CD8-positive, alpha-beta T cell (primary cell): ENCODE measurements around the gene F13B. TPM values are rescaled to one million over a fixed set of nuclear protein-coding genes. Genes with fewer than 3 reads are reported as not detected.

Source experiments
- total RNA-seq, 46 experiments: library from RNA in 2 of 46; stranded (reverse) in 2 of 46; gene quantifications; one replicate each; pipeline ENCODE4 v1.2.3 and lab custom pipeline; 2021 to 2026

The F13B gene
- total RNA-seq, 2 experiments from 2014 or later, result not detected

Other genes starting within 250 kb of the F13B start
- gene CFHR1, start 247.5 kb downstream of the F13B start, total RNA-seq, result not detected
- not detected for gene CFHR4, start 179.2 kb downstream of the F13B start, total RNA-seq
- gene CFHR2, start 123.5 kb downstream of the F13B start, total RNA-seq, result not detected
- not detected for gene CFHR5, start 89.7 kb downstream of the F13B start, total RNA-seq
- gene ASPM, start 79.4 kb upstream of the F13B start, total RNA-seq, result under 1 TPM; 0.14 to 0.30 TPM
- 1 to 10 TPM; 3.5 to 3.9 TPM for gene ZBTB41, start 134.0 kb upstream of the F13B start, total RNA-seq
- gene CRB1, start 201.0 kb upstream of the F13B start, total RNA-seq, result under 1 TPM in 1 of 2 experiments, not detected in 1; 0.81 TPM